SU-DHL-6 (cell line): ENCODE measurements around the gene SYT8.

Experiments used
- EZH2phosphoT487 ChIP-seq: fragments of 200-600 bp; sonication (generic), shearing (Covaris generic); conservative IDR thresholded peaks from 2 replicates; pipeline ENCODE4 v1.6.1; 2018; ENCODE audit warnings: mild to moderate bottlenecking, antibody characterized with exemption, low read length, moderate library complexity, mixed read lengths
- TF ChIP-seq, protein P1 (sequence below): fragments of 200-600 bp; sonication (generic); IDR thresholded peaks from one replicate; pipeline ENCODE4 v1.5.1; 2017; ENCODE audit warnings: antibody characterized with exemption, mild to moderate bottlenecking, low read length, moderate library complexity; ENCODE audit not compliant: insufficient read depth, poor library complexity, severe bottlenecking

DNA sequence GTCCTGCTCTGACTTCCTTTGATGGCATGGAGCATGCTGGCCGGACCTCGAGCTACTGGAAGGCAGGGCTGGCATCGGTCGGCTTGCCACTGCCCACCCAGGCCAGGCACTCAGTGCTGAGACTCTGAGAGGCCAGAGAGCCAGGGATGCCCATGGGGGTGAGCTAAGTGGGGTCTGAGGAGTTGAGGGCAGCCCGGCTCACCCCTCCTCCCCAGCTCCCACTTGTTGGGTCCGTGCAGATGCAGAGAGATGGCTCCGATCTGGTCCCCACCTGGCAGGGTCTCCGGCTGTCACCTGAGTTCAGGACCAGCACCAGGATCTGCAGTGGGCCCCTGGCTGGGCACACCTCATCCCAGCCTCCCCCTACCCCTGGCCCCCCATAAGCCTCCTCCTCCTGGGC, 31.4 kb downstream of the SYT8 start:
- TF ChIP-seq, protein P1, sequence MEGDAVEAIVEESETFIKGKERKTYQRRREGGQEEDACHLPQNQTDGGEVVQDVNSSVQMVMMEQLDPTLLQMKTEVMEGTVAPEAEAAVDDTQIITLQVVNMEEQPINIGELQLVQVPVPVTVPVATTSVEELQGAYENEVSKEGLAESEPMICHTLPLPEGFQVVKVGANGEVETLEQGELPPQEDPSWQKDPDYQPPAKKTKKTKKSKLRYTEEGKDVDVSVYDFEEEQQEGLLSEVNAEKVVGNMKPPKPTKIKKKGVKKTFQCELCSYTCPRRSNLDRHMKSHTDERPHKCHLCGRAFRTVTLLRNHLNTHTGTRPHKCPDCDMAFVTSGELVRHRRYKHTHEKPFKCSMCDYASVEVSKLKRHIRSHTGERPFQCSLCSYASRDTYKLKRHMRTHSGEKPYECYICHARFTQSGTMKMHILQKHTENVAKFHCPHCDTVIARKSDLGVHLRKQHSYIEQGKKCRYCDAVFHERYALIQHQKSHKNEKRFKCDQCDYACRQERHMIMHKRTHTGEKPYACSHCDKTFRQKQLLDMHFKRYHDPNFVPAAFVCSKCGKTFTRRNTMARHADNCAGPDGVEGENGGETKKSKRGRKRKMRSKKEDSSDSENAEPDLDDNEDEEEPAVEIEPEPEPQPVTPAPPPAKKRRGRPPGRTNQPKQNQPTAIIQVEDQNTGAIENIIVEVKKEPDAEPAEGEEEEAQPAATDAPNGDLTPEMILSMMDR = no peak
- no peak for TF ChIP-seq EZH2phosphoT487
